ENCODE measurements around the gene SLK. TPM values are rescaled to one million over a fixed set of nuclear protein-coding genes. Genes with fewer than 3 reads are reported as not detected.

Gene SLK
- total RNA-seq, 2 experiments from 2014 or later, result 19.4 to 19.9 TPM

- Histone ChIP-seq H3K79me2 (ENCODE audit: insufficient read depth, low read depth, low read length) (no peaks in the 10 kb centered on the region), H2AFZ (ENCODE audit: low read length) (no peak overlapping the region), H3K27ac (ENCODE audit: low read depth, low read length, poor library complexity, severe bottlenecking) (no peak overlapping the region), H3K4me2 (ENCODE audit: low read length) (no peak overlapping the region), H3K36me3 (ENCODE audit: insufficient read depth, low read length) (no peaks in the 10 kb centered on the region), H4K20me1 (ENCODE audit: insufficient read depth, low read length) (no peaks in the 10 kb centered on the region), H3K9me2 (ENCODE audit: insufficient read depth, low read length) (no peaks in the 10 kb centered on the region), H3K4me1 (ENCODE audit: insufficient read depth, low read length, poor library complexity, severe bottlenecking) (no peaks in the 10 kb centered on the region), H3K4me3 (ENCODE audit: low read depth, low read length, poor library complexity, severe bottlenecking) (no peak overlapping the region), H3K9me3 (ENCODE audit: low read length) (no peaks in the 10 kb centered on the region)
- ChIA-PET CTCF (ENCODE audit: unreplicated experiment) (no interaction called here), POLR2A (no interaction called here)
- intact Hi-C loops (cut with micrococcal nuclease; ENCODE audit: unreplicated experiment), result no loop called here
- BruUV-seq (replicated peaks), result no TSS peak
- TF ChIP-seq CTCF (conservative IDR thresholded peaks at IDR 0.05; ENCODE audit: low read length) (no peak), EZH2phosphoT487 (IDR thresholded peaks at IDR 0.05; ENCODE audit: borderline replicate concordance, low read depth, low read length) (no peak)
- DNase-seq (ENCODE audit: low spot score), result no peak
Measured at GRCh38 chr10:104034401-104035193, 67.7 kb downstream of the SLK start.

- POLR2A ChIA-PET, result no interaction called here
- Histone ChIP-seq H3K27ac (ENCODE audit: low read depth, low read length, poor library complexity, severe bottlenecking) (no peak overlapping the region), H2AFZ (ENCODE audit: low read length) (no peak overlapping the region), H3K4me2 (ENCODE audit: low read length) (no peak overlapping the region), H3K36me3 (ENCODE audit: insufficient read depth, low read length) (no peaks in the 10 kb centered on the region), H4K20me1 (ENCODE audit: insufficient read depth, low read length) (no peaks in the 10 kb centered on the region), H3K9me2 (ENCODE audit: insufficient read depth, low read length) (no peaks in the 10 kb centered on the region), H3K9me3 (ENCODE audit: low read length) (no peaks in the 10 kb centered on the region), H3K79me2 (ENCODE audit: insufficient read depth, low read depth, low read length) (no peaks in the 10 kb centered on the region), H3K4me3 (ENCODE audit: low read depth, low read length, poor library complexity, severe bottlenecking) (no peak overlapping the region), H3K4me1 (ENCODE audit: insufficient read depth, low read length, poor library complexity, severe bottlenecking) (no peaks in the 10 kb centered on the region)
- DNase-seq (ENCODE audit: low spot score), result no peak
- TF ChIP-seq CTCF (conservative IDR thresholded peaks at IDR 0.05; ENCODE audit: low read length), result no peak
- no peak for TF ChIP-seq EZH2phosphoT487 (IDR thresholded peaks at IDR 0.05; ENCODE audit: borderline replicate concordance, low read depth, low read length)
- intact Hi-C loops (cut with micrococcal nuclease; ENCODE audit: unreplicated experiment), result no loop called here
- BruUV-seq (replicated peaks), result no TSS peak
- CTCF ChIA-PET (ENCODE audit: unreplicated experiment), result no interaction called here
Measured at GRCh38 chr10:104035194-104036068, 68.5 kb downstream of the SLK start.

DNA sequence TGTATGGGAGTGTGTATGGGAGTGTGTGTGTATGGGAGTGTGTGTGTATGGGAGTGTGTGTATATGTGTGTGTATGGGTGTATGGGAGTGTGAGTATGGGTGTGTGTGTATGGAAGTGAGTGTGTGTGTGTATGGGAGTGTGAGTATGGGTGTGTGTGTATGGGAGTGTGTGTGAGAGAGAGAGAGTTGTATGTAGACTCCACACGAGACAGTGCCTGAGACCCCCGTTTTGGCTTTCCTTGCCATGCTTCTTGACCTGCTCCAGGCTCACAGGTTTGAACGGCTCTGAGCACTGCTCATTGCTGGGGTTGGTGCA, 69.1 kb downstream of the SLK start:
- Histone ChIP-seq H3K79me2 (ENCODE audit: insufficient read depth, low read depth, low read length) (no peaks in the 10 kb centered on the region), H3K9me3 (ENCODE audit: low read length) (no peaks in the 10 kb centered on the region), H3K27ac (ENCODE audit: low read depth, low read length, poor library complexity, severe bottlenecking) (no peak overlapping the region), H2AFZ (ENCODE audit: low read length) (no peak overlapping the region), H3K36me3 (ENCODE audit: insufficient read depth, low read length) (no peaks in the 10 kb centered on the region), H3K4me3 (ENCODE audit: low read depth, low read length, poor library complexity, severe bottlenecking) (no peak overlapping the region), H3K9me2 (ENCODE audit: insufficient read depth, low read length) (no peaks in the 10 kb centered on the region), H3K4me1 (ENCODE audit: insufficient read depth, low read length, poor library complexity, severe bottlenecking) (no peaks in the 10 kb centered on the region), H3K4me2 (ENCODE audit: low read length) (no peak overlapping the region), H4K20me1 (ENCODE audit: insufficient read depth, low read length) (no peaks in the 10 kb centered on the region)
- ChIA-PET POLR2A (no interaction called here), CTCF (ENCODE audit: unreplicated experiment) (no interaction called here)
- intact Hi-C loops (cut with micrococcal nuclease; ENCODE audit: unreplicated experiment), result no loop called here
- BruUV-seq (replicated peaks), result no TSS peak
- no peak for TF ChIP-seq EZH2phosphoT487 (IDR thresholded peaks at IDR 0.05; ENCODE audit: borderline replicate concordance, low read depth, low read length)
- TF ChIP-seq CTCF (conservative IDR thresholded peaks at IDR 0.05; ENCODE audit: low read length), result no peak
- DNase-seq (ENCODE audit: low spot score), result no peak
